Heart left ventricle (tissue), 13 donors: ENCODE measurements around the gene DLL1.

ENCODE experiments used
- CTCF ChIP-seq, 12 donors: fragments of 200-600 bp; sonication (generic) in 4 of 12; IDR thresholded peaks; one replicate each; pipeline versions ENCODE4 v1.5.0 to v1.8.0; 2018 to 2022; ENCODE audit warnings: antibody characterized with exemption in 12 of 12, mild to moderate bottlenecking in 5 of 12
- POLR2A ChIP-seq, 2 donors: fragments of 450-650 bp; IDR thresholded peaks; one replicate each; pipeline ENCODE4 v1.6.1; 2017; ENCODE audit warnings: antibody characterized with exemption in 2 of 2, mild to moderate bottlenecking in 2 of 2, moderate library complexity in 2 of 2
- donor health status: ischemic (EF 13 %, LVEDD 7.1; RV severe dilation, severe dysfunction).
- donor health status: DM: no; HTN: yes; CAD: no.
- donor health status: DM: no; HTN: no; CAD: no.
- donor health status: ischemic (EF 25% LVEDD 6.9; RV normal size, moderate dysfunction).
- donor health status: ischemic (EF 25% LVEDD 5.7; RV mildly dilated, moderate dysfunction).
- donor health status: ischemic (EF 35%, LVEDD 5.7; RV mildly dilated, moderate dysfunction).
- donor health status: nonischemic (EF 11% LVEDD 7.7; RV severe dilation, severe dysfunction).
- donor health status: DM: yes; HTN: yes; CAD: no.
- donor health status: PGD.
- donor health status: ischemic (EF 29% LVEDD 5.4; RV normal size, mild dysfunction).
- donor health status: nonischemic (EF 23%, LVEDD 6.1; RV moderate dilation, normal function).

GRCh38 chr6:170253910-170254269 is 37.0 kb downstream of the DLL1 start:
- TF ChIP-seq CTCF (IDR thresholded peaks at IDR 0.05) = no peak
- no peak for TF ChIP-seq POLR2A (IDR thresholded peaks at IDR 0.05)
